Neural cell (in vitro differentiated cells): ENCODE measurements around the gene PHIP.

Experiments
- EP300 ChIP-seq: fragments of 450-650 bp; conservative IDR thresholded peaks from 2 replicates; pipeline ENCODE4 v1.6.1; 2014; ENCODE audit warnings: antibody characterized with exemption, mild to moderate bottlenecking, moderate library complexity; ENCODE audit not compliant: poor library complexity, severe bottlenecking
- EZH2 ChIP-seq: fragments of 200-600, 300-800 bp; shearing (Covaris generic), sonication (generic); IDR thresholded peaks from 2 replicates; pipeline ENCODE4 v1.6.1; 2014; ENCODE audit warnings: antibody characterized with exemption, low read length, borderline replicate concordance, mild to moderate bottlenecking; ENCODE audit not compliant: insufficient read depth, poor library complexity, severe bottlenecking
- MXI1 ChIP-seq: fragments of 450-650 bp; conservative IDR thresholded peaks from 2 replicates; pipeline ENCODE4 v1.6.1; 2014; ENCODE audit warnings: antibody characterized with exemption, mild to moderate bottlenecking; ENCODE audit not compliant: poor library complexity, severe bottlenecking
- POLR2AphosphoS5 ChIP-seq: IDR thresholded peaks from 2 replicates; pipeline ENCODE4 v1.6.1; 2012
- RAD21 ChIP-seq: fragments of 450-650 bp; conservative IDR thresholded peaks from 2 replicates; pipeline ENCODE4 v1.6.1; 2014; ENCODE audit warnings: antibody characterized with exemption, mild to moderate bottlenecking, moderate library complexity
- REST ChIP-seq: IDR thresholded peaks from 2 replicates; pipeline ENCODE4 v1.6.1; 2012; ENCODE audit warnings: borderline replicate concordance
- SMC3 ChIP-seq: fragments of 450-650 bp; conservative IDR thresholded peaks from 2 replicates; pipeline ENCODE4 v1.6.1; 2014; ENCODE audit warnings: antibody characterized with exemption, mild to moderate bottlenecking, moderate library complexity; ENCODE audit not compliant: poor library complexity
- TAF1 ChIP-seq: IDR thresholded peaks from 2 replicates; pipeline ENCODE4 v1.6.1; 2012; ENCODE audit warnings: low read depth
- TF ChIP-seq, protein P1 (sequence below): fragments of 450-650 bp; IDR thresholded peaks from 2 replicates; pipeline ENCODE4 v1.5.1; 2014; ENCODE audit warnings: antibody characterized with exemption, mild to moderate bottlenecking, moderate library complexity; ENCODE audit not compliant: poor library complexity, severe bottlenecking

DNA sequence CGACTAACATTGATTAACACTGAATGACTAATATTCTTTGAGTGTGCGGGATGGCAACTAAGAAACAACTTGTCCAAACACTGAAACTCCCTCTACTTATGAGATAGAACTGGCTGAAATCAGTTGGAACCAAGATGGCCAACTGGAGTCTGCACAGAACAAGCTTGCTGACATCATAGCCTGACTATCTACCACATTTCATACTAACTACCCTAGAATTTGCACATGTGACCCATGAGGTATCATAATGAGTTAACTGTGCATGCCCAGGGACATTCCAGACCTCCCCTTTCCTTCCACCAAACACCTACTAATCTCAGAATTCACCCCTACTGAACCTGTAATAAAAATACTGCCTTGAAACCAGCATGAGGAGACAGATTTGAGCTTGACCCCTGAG lies 43.2 kb downstream of the PHIP start:
- TF ChIP-seq, protein P1, sequence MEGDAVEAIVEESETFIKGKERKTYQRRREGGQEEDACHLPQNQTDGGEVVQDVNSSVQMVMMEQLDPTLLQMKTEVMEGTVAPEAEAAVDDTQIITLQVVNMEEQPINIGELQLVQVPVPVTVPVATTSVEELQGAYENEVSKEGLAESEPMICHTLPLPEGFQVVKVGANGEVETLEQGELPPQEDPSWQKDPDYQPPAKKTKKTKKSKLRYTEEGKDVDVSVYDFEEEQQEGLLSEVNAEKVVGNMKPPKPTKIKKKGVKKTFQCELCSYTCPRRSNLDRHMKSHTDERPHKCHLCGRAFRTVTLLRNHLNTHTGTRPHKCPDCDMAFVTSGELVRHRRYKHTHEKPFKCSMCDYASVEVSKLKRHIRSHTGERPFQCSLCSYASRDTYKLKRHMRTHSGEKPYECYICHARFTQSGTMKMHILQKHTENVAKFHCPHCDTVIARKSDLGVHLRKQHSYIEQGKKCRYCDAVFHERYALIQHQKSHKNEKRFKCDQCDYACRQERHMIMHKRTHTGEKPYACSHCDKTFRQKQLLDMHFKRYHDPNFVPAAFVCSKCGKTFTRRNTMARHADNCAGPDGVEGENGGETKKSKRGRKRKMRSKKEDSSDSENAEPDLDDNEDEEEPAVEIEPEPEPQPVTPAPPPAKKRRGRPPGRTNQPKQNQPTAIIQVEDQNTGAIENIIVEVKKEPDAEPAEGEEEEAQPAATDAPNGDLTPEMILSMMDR: no peak
- TF ChIP-seq EZH2 (no peak), SMC3 (no peak), POLR2AphosphoS5 (no peak), REST (no peak), EP300 (no peak), TAF1 (no peak), MXI1 (no peak), RAD21 (no peak)
